GM10847 (cell line): ENCODE measurements around the gene PLCH2.

Experiments used
- POLR2A ChIP-seq: IDR thresholded peaks from 2 replicates; pipeline ENCODE4 v1.6.1; 2011; ENCODE audit not compliant: insufficient read length; ENCODE audit errors: extremely low read depth

Gene PLCH2

GRCh38 chr1:2476061-2476999, at the start of gene PLCH2:
Gene PLCH2, plus strand, starts transcription at chr1:2476289. Its CDS starts 300 bp downstream, at chr1:2476589.
- no peak for TF ChIP-seq POLR2A

GRCh38 chr1:2426540-2426939, 49.5 kb upstream of the PLCH2 start:
- TF ChIP-seq POLR2A = no peak

GRCh38 chr1:2427051-2427450, 49.0 kb upstream of the PLCH2 start:
- no peak for TF ChIP-seq POLR2A

- no peak for TF ChIP-seq POLR2A
Measured at GRCh38 chr1:2427976-2428375, 48.1 kb upstream of the PLCH2 start.

GRCh38 chr1:2428490-2428889, 47.6 kb upstream of the PLCH2 start:
- TF ChIP-seq POLR2A = no peak

- TF ChIP-seq POLR2A = no peak
Measured at GRCh38 chr1:2429780-2430591, 46.1 kb upstream of the PLCH2 start.

GRCh38 chr1:2430592-2430973, 45.5 kb upstream of the PLCH2 start:
- TF ChIP-seq POLR2A = no peak

GRCh38 chr1:2431103-2431502, 45.0 kb upstream of the PLCH2 start:
- TF ChIP-seq POLR2A = no peak

GRCh38 chr1:2431518-2431917, 44.6 kb upstream of the PLCH2 start:
- TF ChIP-seq POLR2A = no peak

- no peak for TF ChIP-seq POLR2A
Measured at GRCh38 chr1:2432441-2432844, 43.6 kb upstream of the PLCH2 start.

- TF ChIP-seq POLR2A = no peak
Measured at GRCh38 chr1:2433196-2433595, 42.9 kb upstream of the PLCH2 start.

- TF ChIP-seq POLR2A = no peak
Measured at GRCh38 chr1:2433936-2434655, 42.0 kb upstream of the PLCH2 start.

GRCh38 chr1:2435091-2435490, 41.0 kb upstream of the PLCH2 start:
- no peak for TF ChIP-seq POLR2A

- TF ChIP-seq POLR2A = no peak
Measured at GRCh38 chr1:2435746-2436355, 40.2 kb upstream of the PLCH2 start.

GRCh38 chr1:2436876-2437275, 39.2 kb upstream of the PLCH2 start:
- no peak for TF ChIP-seq POLR2A

- TF ChIP-seq POLR2A = no peak
Measured at GRCh38 chr1:2437617-2438016, 38.5 kb upstream of the PLCH2 start.

GRCh38 chr1:2438038-2438437, 38.1 kb upstream of the PLCH2 start:
- TF ChIP-seq POLR2A = no peak
